UCSD-AML1 (cell line): ENCODE measurements around the gene PDRG1.

ENCODE experiments used
- DNase-seq: peaks from one replicate; lab custom pipeline; 2025; ENCODE audit not compliant: unreplicated experiment; lab: John Stamatoyannopoulos, UW

Gene PDRG1

GRCh38 chr20:31951530-31952453 lies at the start of gene PDRG1:
PDRG1 (minus strand) TSS chr20:31952046; CDS start chr20:31951961, 85 bp downstream.
- peak; percentile 98 for DNase-seq

DNA sequence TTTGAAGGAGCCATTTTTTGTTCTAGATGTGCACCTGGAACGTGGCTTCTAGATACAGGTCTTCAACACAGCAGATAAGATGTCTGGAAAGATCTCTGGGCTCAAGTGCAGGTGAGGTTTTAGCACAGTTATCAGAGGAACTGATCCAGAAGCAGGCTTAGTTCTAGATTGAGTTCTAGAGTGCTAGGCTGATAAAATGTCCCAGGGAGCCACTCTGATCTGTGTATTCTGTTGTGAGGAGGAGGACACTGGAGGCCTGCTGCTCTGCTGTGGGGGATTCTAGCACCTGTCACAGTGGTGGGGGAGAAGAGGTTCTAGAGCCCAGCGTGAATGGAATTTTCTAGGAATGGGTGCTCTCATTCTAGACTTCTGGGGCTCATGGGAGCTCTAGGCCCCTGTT lies 46.4 kb upstream of the PDRG1 start:
- DNase-seq, result no peak

DNA sequence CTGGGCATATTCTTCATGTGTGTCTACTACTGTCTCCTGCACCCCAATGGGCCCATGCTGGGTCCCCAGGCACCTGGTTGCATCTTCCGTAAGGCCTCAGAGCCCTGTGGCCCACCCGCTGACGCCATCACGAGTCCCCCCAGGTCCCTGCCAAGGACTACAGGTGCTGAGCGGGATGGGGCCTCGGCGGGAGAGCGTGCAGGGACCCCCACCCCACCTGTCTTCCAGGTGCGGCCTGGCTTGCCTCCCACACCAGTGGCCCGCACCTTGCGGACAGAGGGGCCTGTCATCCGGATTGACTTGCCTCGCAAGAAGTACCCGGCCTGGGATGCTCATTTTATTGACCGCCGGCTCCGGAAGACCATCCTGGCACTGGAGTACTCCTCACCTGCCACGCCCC lies 45.1 kb upstream of the PDRG1 start:
- no peak for DNase-seq

- DNase-seq, result no peak
These were observed 40.2 kb upstream of the PDRG1 start for GRCh38 chr20:31992086-31992485.

- no peak for DNase-seq
These were observed 39.5 kb upstream of the PDRG1 start for GRCh38 chr20:31991339-31991705.

- no peak for DNase-seq
These were observed 38.9 kb upstream of the PDRG1 start for GRCh38 chr20:31990641-31991338.

DNA sequence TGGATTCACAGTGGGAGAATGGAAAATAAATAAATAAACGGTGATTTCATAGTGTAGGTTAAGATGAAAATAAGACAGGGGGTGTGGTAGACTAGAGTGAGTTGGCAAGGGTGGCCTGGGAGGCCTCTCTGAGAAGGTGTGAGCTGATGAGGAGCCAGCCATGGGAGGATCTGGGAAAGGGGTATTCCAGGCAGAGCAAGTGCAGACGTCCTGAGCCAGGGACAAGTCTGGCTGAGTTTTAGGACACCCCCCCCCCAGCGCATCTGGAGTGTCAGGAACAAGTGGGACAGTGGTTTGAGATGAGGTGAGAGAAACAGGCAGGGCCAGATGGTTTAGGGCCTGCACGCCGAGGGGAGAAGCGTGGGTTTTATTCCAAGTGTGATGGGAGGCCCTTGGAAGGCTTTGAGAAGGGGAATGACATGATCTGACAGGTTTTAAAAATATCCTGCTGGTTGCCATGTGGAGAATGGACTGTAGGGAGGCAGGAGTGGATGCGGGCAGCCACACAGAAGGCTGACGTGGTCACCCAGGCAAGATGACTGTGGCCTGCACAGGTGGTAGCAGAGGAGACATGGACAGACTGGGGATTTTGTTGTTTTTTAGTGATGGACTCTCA lies 37.3 kb upstream of the PDRG1 start:
- no peak for DNase-seq

DNA sequence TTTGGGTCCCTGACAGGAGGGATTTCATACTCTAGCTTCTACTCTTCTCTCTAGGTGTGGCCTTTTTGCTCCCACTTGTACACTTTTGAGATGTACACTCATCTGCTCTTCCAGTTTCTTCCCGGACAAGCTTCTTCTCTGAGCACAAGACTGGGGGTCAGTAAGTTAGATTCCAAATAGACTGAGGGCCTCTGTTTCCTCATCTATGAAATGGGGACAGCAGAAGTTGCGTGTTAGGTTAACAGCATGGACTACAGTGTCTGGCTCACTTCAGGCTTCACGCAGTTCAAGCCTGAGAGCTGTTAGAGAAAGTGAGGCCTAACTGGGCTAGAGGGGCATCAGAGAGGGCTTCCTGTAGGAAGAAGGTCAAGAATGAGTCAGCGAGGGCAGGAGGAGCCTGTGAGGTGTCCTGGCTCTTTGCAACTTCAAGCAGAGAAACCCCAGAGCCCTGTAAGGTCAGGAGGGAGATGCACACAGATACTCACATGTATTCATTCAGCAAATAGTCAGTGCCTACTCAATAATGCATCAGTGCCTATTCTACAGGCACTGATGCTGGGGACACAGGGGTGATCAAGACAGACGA lies 36.7 kb upstream of the PDRG1 start:
- no peak for DNase-seq

- no peak for DNase-seq
These were observed 35.9 kb upstream of the PDRG1 start for GRCh38 chr20:31987744-31988143.

DNA sequence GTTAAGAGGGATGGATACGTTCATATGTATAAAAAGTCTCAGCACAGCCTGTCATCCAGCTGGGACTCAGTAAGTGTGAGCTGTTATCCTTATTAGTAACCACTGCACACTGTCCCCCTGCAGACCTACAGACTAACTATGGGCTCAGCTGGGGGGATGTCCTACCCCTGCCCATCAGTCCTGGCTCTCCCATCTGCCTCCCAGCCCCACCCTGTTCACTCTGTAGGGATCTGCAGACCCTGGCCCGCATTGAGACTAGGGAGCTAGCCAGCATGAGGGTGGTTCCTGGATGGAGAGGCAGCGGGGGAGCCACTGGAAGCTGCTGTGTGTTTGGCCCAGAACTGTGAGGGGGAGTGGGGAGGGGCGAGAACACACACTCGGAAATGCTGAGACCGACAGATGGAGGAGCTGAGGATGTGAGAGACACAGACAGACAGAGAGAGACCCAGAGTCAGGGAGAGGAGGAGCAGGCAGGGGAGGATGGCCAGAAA lies 33.2 kb upstream of the PDRG1 start:
- DNase-seq, result no peak

GRCh38 chr20:31981784-31982183 lies 29.9 kb upstream of the PDRG1 start:
- DNase-seq, result no peak

- DNase-seq, result no peak
These were observed 28.0 kb upstream of the PDRG1 start for GRCh38 chr20:31979713-31980426.

DNA sequence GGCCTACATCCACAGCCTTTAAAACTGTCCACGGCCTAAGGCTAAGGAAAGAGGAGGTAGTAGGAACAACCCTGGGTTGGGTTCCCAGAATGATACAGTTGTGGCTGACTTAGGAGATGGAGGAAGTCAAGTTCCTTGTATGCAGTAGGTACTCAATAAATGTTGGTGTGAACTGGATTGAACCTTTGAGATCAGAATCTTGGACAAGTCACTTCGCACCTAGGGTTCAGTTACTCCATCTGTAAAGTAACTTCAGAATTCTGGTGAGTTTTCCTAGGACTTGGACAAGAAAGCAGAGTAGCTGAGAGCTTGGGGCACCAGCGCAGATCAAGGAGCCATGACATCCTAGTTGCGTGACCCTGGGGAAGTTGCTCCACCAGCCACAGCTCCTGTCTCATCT lies 25.2 kb upstream of the PDRG1 start:
- DNase-seq, result no peak

- DNase-seq, result no peak
These were observed 24.0 kb upstream of the PDRG1 start for GRCh38 chr20:31975874-31976273.

GRCh38 chr20:31974951-31975487 lies 23.2 kb upstream of the PDRG1 start:
- DNase-seq, result no peak

DNA sequence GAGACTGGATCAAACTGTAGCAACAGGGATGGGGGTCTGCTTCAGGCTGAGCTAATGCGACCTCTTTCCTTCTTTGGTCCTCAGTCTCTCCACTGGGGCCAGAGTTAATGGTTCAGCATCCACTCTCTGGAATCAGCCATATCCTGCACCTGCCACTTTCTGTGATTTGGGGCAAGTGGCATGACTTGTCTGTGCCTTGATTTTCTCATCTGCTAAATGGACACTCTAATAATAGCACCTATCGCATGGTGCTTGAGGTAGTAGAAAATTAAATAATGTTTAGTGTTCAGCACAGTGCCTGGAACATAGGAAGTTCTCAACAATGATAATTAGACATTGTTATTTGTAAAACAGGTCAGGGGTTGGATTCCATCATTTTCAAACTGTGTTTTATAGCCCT lies 22.4 kb upstream of the PDRG1 start:
- no peak for DNase-seq

DNA sequence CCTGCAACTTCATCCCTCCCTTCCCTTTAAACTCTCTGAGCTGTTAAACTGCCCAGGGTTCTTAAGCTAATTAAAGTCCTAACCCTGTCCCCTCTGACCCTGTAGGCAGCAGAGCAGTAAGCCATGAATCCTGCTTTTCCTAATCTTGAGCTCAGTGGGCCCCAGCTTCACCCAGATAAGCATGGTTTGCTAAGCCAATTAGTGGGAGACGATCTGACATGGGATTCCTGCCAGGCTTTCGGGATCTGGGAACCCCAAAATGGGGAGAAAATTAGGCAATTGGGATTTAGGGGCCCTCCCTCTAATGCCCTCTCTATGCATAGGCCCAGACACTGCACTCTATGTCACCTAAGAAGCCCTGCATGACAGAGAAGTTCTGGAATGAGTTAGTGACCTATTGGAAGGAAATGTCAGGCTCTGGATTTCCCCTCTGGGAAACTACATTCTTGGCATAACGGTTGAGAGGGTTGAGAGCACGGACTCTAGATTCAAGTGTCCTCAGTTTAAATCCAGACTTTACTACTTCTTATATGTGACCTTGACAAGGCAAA lies 20.7 kb upstream of the PDRG1 start:
- no peak for DNase-seq

DNA sequence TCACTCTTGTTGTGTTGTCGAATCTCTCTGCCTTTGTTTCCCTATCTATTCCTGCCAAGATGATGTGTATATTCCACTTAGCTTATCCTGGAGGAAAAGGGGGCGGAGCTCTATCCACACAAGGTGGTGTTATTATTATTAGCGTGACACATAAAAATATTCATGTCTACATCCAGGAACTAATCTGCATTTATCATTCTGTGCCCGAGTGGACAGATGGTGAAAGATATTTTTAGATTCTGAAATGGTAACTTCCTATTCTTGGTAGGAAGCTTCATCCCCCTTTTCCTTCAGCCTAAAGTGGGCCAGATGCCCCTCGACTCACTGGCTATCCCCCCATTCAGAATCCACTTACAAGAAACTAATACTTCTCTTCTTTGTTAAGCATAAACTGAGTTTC lies 18.1 kb upstream of the PDRG1 start:
- no peak for DNase-seq

DNA sequence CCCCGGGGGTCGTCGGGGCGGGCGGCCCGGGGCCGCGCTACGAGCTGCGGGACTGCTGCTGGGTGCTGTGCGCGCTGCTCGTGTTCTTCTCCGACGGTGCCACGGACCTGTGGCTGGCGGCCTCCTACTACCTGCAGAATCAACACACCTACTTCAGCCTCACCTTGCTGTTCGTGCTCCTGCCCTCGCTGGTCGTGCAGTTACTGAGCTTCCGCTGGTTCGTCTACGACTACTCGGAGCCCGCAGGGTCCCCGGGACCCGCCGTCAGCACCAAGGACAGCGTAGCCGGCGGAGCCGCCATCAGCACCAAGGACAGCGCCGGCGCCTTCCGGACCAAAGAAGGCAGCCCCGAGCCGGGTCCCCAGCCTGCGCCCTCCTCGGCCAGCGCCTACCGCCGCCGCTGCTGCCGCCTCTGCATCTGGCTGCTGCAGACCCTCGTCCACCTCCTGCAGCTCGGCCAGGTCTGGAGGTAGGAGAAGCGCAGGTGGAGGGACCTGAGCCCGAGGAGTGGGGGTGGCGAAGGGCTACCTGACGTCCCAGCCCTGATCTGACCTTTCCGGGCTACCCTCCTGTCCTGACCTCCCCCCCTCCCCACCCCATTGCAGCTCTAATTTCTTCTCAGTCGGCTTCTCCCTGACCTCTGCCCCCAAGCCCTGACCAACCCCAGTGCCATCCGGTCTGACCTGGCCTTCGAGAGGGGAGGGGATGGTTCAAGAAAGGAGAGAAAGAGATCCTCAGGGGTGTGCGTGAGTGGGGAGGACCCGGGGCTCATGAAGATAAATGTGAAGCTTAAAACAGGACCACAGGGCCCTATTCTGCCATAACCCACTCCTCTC lies 16.7 kb upstream of the PDRG1 start:
- peak; percentile 87 for DNase-seq
